Liver (tissue), 9 donors: Measurements from ENCODE around the gene DENND4A. TPM values are rescaled to one million over a fixed set of nuclear protein-coding genes. Genes with fewer than 3 reads are reported as not detected.
"Not testable (repeated sequence)": the region's sequence is repeated elsewhere in the genome, so short reads cannot be mapped to it uniquely, and the experiment has no call there.

ENCODE experiments used
- DNase-seq: peaks from one replicate; pipeline ENCODE4 v3.0.0-alpha.2; 2017; ENCODE audit warnings: low spot score
- H3K27ac ChIP-seq, 2 donors: one replicate each; pipeline ENCODE4 v1.7.0; 2013; ENCODE audit warnings: inconsistent platforms in 2 of 2, low read length in 2 of 2, control low read depth in 1 of 2, low read depth in 1 of 2, mild to moderate bottlenecking in 1 of 2
- H3K27me3 ChIP-seq, 4 donors: one replicate each; pipeline versions ENCODE4 v1.6.1 to v1.7.0; 2013; ENCODE audit warnings: low read length in 3 of 4, inconsistent platforms in 1 of 4, mild to moderate bottlenecking in 1 of 4, moderate library complexity in 1 of 4; ENCODE audit not compliant: control insufficient read depth in 4 of 4, insufficient read depth in 4 of 4
- H3K36me3 ChIP-seq, 4 donors: one replicate each; pipeline versions ENCODE4 v1.6.1 to v1.7.0; 2013; ENCODE audit warnings: low read length in 3 of 4, mild to moderate bottlenecking in 3 of 4, low read depth in 1 of 4, moderate library complexity in 1 of 4; ENCODE audit not compliant: control insufficient read depth in 4 of 4, insufficient read depth in 3 of 4
- H3K4me1 ChIP-seq, 4 donors: one replicate each; pipeline versions ENCODE4 v1.6.1 to v1.7.0; 2013; ENCODE audit warnings: low read length in 3 of 4, mild to moderate bottlenecking in 3 of 4, moderate library complexity in 1 of 4; ENCODE audit not compliant: control insufficient read depth in 4 of 4, insufficient read depth in 4 of 4
- H3K4me3 ChIP-seq, 3 donors: one replicate each; pipeline versions ENCODE4 v1.6.1 to v1.7.0; 2013; ENCODE audit warnings: low read length in 3 of 3, control low read depth in 1 of 3, low read depth in 1 of 3, mild to moderate bottlenecking in 1 of 3
- H3K9ac ChIP-seq, 2 donors: one replicate each; pipeline ENCODE4 v1.7.0; 2013; ENCODE audit warnings: low read length in 2 of 2, mild to moderate bottlenecking in 2 of 2, moderate library complexity in 2 of 2, control low read depth in 1 of 2, low read depth in 1 of 2
- H3K9me3 ChIP-seq, 4 donors: one replicate each; pipeline versions ENCODE4 v1.6.1 to v1.7.0; 2013; ENCODE audit warnings: low read length in 3 of 4; ENCODE audit not compliant: control insufficient read depth in 4 of 4
- ATF3 ChIP-seq: IDR thresholded peaks from 2 replicates; pipeline ENCODE4 v1.6.1; 2016; ENCODE audit warnings: antibody characterized with exemption
- EGR1 ChIP-seq, 2 donors: IDR thresholded peaks; 2 replicates each; pipeline ENCODE4 v1.6.1; 2016 to 2018; ENCODE audit warnings: antibody characterized with exemption in 2 of 2, low read depth in 2 of 2
- FOXA1 ChIP-seq: IDR thresholded peaks from 2 replicates; pipeline ENCODE4 v1.6.1; 2016; ENCODE audit warnings: antibody characterized with exemption
- FOXA2 ChIP-seq: IDR thresholded peaks from 2 replicates; pipeline ENCODE4 v1.6.1; 2016; ENCODE audit warnings: antibody characterized with exemption
- HNF4A ChIP-seq, 2 donors: conservative IDR thresholded peaks; 2 replicates each; pipeline ENCODE4 v1.6.1; 2016; ENCODE audit warnings: antibody characterized with exemption in 2 of 2, mild to moderate bottlenecking in 2 of 2
- HNF4G ChIP-seq: IDR thresholded peaks from 2 replicates; pipeline ENCODE4 v1.6.1; 2016; ENCODE audit warnings: antibody characterized with exemption
- JUND ChIP-seq, 2 donors: IDR thresholded peaks; 2 replicates each; pipeline ENCODE4 v1.6.1; 2016; ENCODE audit warnings: antibody characterized with exemption in 2 of 2
- NR2F2 ChIP-seq: IDR thresholded peaks from 2 replicates; pipeline ENCODE4 v1.6.1; 2016; ENCODE audit warnings: antibody characterized with exemption
- RAD21 ChIP-seq, 2 donors: IDR thresholded peaks; 2 replicates each; pipeline ENCODE4 v1.6.1; 2016; ENCODE audit warnings: antibody characterized with exemption in 2 of 2, mild to moderate bottlenecking in 2 of 2
- REST ChIP-seq: IDR thresholded peaks from 2 replicates; pipeline ENCODE4 v1.6.1; 2016; ENCODE audit warnings: antibody characterized with exemption, mild to moderate bottlenecking
- RXRA ChIP-seq, 2 donors: IDR thresholded peaks; 2 replicates each; pipeline ENCODE4 v1.6.1; 2017 to 2018; ENCODE audit warnings: antibody characterized with exemption in 2 of 2, mild to moderate bottlenecking in 1 of 2
- SP1 ChIP-seq: IDR thresholded peaks from 2 replicates; pipeline ENCODE4 v1.6.1; 2018; ENCODE audit warnings: antibody characterized with exemption, mild to moderate bottlenecking
- TAF1 ChIP-seq: conservative IDR thresholded peaks from 2 replicates; pipeline ENCODE4 v1.6.1; 2016; ENCODE audit warnings: antibody characterized with exemption, mild to moderate bottlenecking
- ZBTB33 ChIP-seq: IDR thresholded peaks from 2 replicates; pipeline ENCODE4 v1.6.1; 2016; ENCODE audit warnings: antibody characterized with exemption
- WGBS: extraction: QIAGEN DNeasy Blood & Tissue Kit; methylation state at CpG from one replicate; pipeline ENCODE4 v1.1.7; 2013; 5-methylcytosine and 5-hydroxymethylcytosine counted together
- polyA plus RNA-seq, 2 donors: library from polyadenylated mRNA; stranded (reverse) in 1 of 2; unstranded in 1 of 2; fragments of 200-250 nt in 1 of 2; fragments of >200 nt in 1 of 2; fragmentation: Nextera tagmentation in 1 of 2; extraction: Ambion mirVana in 1 of 2; gene quantifications; one replicate each; pipeline versions ENCODE4 v1.2.1 to v1.2.3, GENCODE V29; 2013 to 2015
- total RNA-seq, 2 donors: library from RNA; depleted of rRNA; stranded (reverse); fragments of >200 nt; gene quantifications; one replicate each; pipeline ENCODE4 v1.2.3, GENCODE V29; 2014
- TF ChIP-seq, protein P1 (sequence below): IDR thresholded peaks from 2 replicates; pipeline ENCODE4 v1.6.1; 2016; ENCODE audit warnings: antibody characterized with exemption
- TF ChIP-seq, protein P2 (sequence below): fragments of 150-350 bp; IDR thresholded peaks from 2 replicates; pipeline ENCODE4 v1.5.1; 2017; ENCODE audit warnings: improper control_type of control experiment, low read depth, low read length; ENCODE audit not compliant: missing input control
- donor health status: healthy.
- donor health status: healthy.
- donor health status: healthy.
- donor health status: healthy.
- donor health status: healthy.

Gene DENND4A
- total and polyA plus RNA-seq, 4 donors = 5.2 to 75.5 (median 23.9) TPM

- TF ChIP-seq HNF4A (conservative IDR thresholded peaks at IDR 0.05) (no peak), RXRA (IDR thresholded peaks at IDR 0.05) (no peak), REST (no peak), ATF3 (no peak), FOXA2 (no peak), RAD21 (IDR thresholded peaks at IDR 0.05) (no peak), JUND (IDR thresholded peaks at IDR 0.05) (no peak), TAF1 (no peak)
- TF ChIP-seq, protein P1, sequence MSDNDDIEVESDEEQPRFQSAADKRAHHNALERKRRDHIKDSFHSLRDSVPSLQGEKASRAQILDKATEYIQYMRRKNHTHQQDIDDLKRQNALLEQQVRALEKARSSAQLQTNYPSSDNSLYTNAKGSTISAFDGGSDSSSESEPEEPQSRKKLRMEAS = no peak
- TF ChIP-seq, protein P2, sequence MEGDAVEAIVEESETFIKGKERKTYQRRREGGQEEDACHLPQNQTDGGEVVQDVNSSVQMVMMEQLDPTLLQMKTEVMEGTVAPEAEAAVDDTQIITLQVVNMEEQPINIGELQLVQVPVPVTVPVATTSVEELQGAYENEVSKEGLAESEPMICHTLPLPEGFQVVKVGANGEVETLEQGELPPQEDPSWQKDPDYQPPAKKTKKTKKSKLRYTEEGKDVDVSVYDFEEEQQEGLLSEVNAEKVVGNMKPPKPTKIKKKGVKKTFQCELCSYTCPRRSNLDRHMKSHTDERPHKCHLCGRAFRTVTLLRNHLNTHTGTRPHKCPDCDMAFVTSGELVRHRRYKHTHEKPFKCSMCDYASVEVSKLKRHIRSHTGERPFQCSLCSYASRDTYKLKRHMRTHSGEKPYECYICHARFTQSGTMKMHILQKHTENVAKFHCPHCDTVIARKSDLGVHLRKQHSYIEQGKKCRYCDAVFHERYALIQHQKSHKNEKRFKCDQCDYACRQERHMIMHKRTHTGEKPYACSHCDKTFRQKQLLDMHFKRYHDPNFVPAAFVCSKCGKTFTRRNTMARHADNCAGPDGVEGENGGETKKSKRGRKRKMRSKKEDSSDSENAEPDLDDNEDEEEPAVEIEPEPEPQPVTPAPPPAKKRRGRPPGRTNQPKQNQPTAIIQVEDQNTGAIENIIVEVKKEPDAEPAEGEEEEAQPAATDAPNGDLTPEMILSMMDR = no peak
- 84% methylated on average over 1 of the region's 1 CpG for WGBS
- Histone ChIP-seq H3K4me3 (no peak overlapping the region), H3K4me1 (no peaks in the 10 kb centered on the region), H3K9ac (no peak overlapping the region), H3K9me3 (no peaks in the 10 kb centered on the region), H3K36me3 (peaks cover 7 to 32% (median 16%) of the 10 kb centered on the region in 4 donors), H3K27me3 (no peaks in the 10 kb centered on the region), H3K27ac (no peak overlapping the region)
- no peak for DNase-seq
Measured at GRCh38 chr15:65738649-65739048, 53.4 kb downstream of the DENND4A start.

GRCh38 chr15:65733599-65733998 lies 58.5 kb downstream of the DENND4A start:
- H3K36me3 ChIP-seq = peaks cover 3 to 28% (median 20%) of the 10 kb centered on the region in 4 donors
- H3K9ac ChIP-seq, H3K27me3 ChIP-seq, H3K9me3 ChIP-seq, H3K4me3 ChIP-seq, H3K4me1 ChIP-seq, DNase-seq, H3K27ac ChIP-seq: not testable (repeated sequence)
- 89% methylated on average over 4 of the region's 4 CpGs for WGBS

GRCh38 chr15:65732698-65733097 lies 59.4 kb downstream of the DENND4A start:
- Histone ChIP-seq H3K9me3 (no peaks in the 10 kb centered on the region), H3K9ac (no peak overlapping the region), H3K36me3 (peaks cover 4 to 23% (median 16%) of the 10 kb centered on the region in 4 donors), H3K27ac (no peak overlapping the region), H3K4me1 (no peaks in the 10 kb centered on the region), H3K27me3 (no peaks in the 10 kb centered on the region), H3K4me3 (no peak overlapping the region)
- TF ChIP-seq FOXA1 = no peak
- no peak for TF ChIP-seq ATF3
- TF ChIP-seq, protein P1 = no peak
- TF ChIP-seq JUND (IDR thresholded peaks at IDR 0.05) = no peak
- no peak for TF ChIP-seq SP1
- TF ChIP-seq EGR1 (IDR thresholded peaks at IDR 0.05; ENCODE audit: low read depth in 2 of 2) = no peak
- no peak for TF ChIP-seq HNF4A (conservative IDR thresholded peaks at IDR 0.05)
- no peak for TF ChIP-seq ZBTB33
- no peak for TF ChIP-seq FOXA2
- no peak for TF ChIP-seq HNF4G
- no peak for TF ChIP-seq NR2F2
- TF ChIP-seq REST = no peak
- no peak for TF ChIP-seq TAF1
- no peak for DNase-seq
- WGBS = 93% methylated on average over 2 of the region's 2 CpGs
